BLaER1 (cell line): ENCODE results near the gene CCDC159.
"Not testable (repeated sequence)": the region's sequence is repeated elsewhere in the genome, so short reads cannot be mapped to it uniquely, and the experiment has no call there.

Source experiments
- H3K27ac ChIP-seq: shearing (Covaris generic); formaldehyde crosslinking; 2 replicates; pipeline ENCODE4 v1.8.1; 2022
- H3K27me3 ChIP-seq: shearing (Covaris generic); formaldehyde crosslinking; 2 replicates; pipeline ENCODE4 v1.8.1; 2022
- H3K36me3 ChIP-seq: shearing (Covaris generic); formaldehyde crosslinking; 2 replicates; pipeline ENCODE4 v1.8.1; 2022
- H3K4me1 ChIP-seq: shearing (Covaris generic); formaldehyde crosslinking; 2 replicates; pipeline ENCODE4 v1.8.1; 2022
- H3K4me2 ChIP-seq: shearing (Covaris generic); formaldehyde crosslinking; 2 replicates; pipeline ENCODE4 v1.8.1; 2022
- H3K4me3 ChIP-seq: shearing (Covaris generic); formaldehyde crosslinking; 2 replicates; pipeline ENCODE4 v1.8.1; 2022
- H3K9ac ChIP-seq: shearing (Covaris generic); formaldehyde crosslinking; 2 replicates; pipeline ENCODE4 v1.8.1; 2022
- H3K9me3 ChIP-seq: shearing (Covaris generic); formaldehyde crosslinking; 2 replicates; pipeline ENCODE4 v1.8.1; 2022
- H4K20me1 ChIP-seq: shearing (Covaris generic); formaldehyde crosslinking; 2 replicates; pipeline ENCODE4 v1.8.1; 2022
- Cebpa-rat ChIP-seq: shearing (Covaris generic); IDR thresholded peaks from 2 replicates; pipeline ENCODE4 v1.8.1; 2022

CCDC159 gene

DNA sequence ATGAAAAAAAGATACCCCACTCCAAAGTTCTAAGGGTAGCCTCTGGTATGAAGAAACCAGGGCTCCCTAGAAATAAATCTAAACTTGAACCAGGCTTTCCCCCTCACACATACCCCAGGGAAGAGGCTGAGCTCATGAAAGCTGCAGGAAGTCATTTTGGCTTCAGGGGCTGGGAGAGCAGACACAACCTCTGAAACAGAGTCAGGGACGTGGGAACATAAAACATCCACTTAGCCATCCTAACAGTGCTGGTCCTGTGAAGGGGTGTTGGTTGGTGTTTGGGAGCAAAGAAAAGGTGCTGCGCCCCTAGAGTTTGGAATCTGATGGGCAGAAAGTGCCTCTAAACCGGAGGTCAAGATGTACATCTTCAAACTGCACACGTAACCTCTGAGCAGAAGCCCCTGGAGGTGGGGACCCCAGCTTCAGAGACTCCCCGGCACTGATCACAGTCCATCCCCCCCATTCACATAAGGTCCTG lies 22.7 kb upstream of the CCDC159 start:
- Histone ChIP-seq H4K20me1 (no peaks in the 10 kb centered on the region), H3K9ac (peak overlapping the region; percentile 73), H3K27ac (peak overlapping the region; percentile 92), H3K4me1 (peaks cover 75% of the 10 kb centered on the region), H3K9me3 (no peaks in the 10 kb centered on the region), H3K27me3 (no peaks in the 10 kb centered on the region), H3K36me3 (peaks cover 31% of the 10 kb centered on the region), H3K4me2 (peak overlapping the region; percentile 94), H3K4me3 (peak overlapping the region; percentile 45; the same call in 1 of the 2 replicates)
- TF ChIP-seq Cebpa-rat, result no peak

DNA sequence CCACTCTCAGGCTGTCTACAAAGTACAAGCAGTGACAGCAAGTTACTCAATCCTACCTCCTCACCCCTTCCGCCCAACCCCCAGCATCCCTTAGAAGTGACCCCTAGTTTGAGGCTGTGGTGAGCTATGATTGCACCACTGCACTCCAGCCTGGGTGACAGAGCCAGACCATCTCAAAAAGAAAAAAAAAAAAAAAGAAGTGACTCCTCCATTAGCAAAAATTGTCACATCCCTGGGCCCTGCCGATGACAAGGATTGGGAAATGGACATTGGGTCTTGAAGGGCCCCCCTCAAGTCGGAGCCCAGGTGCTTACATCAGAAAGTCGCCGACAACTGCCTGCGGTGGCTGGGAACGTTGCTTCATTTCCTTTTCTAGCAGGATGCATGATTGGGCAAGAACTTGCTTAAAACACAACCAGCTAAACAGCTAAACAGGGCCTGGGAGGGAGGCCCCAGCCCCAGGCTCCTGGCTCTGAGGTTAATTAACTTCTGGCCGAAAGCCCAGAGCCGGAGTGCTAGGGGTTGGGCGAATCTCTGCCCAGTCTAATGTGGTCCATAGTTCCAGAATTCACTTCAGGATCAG lies 22.1 kb upstream of the CCDC159 start:
- Histone ChIP-seq H3K4me3 (peak overlapping the region; percentile 45; the same call in 1 of the 2 replicates), H3K4me2 (peak overlapping the region; percentile 94), H3K9ac (peak overlapping the region; percentile 73), H4K20me1 (no peaks in the 10 kb centered on the region), H3K27me3 (no peaks in the 10 kb centered on the region), H3K4me1 (peaks cover 70% of the 10 kb centered on the region), H3K27ac (peak overlapping the region; percentile 92), H3K9me3 (no peaks in the 10 kb centered on the region), H3K36me3 (peaks cover 33% of the 10 kb centered on the region)
- TF ChIP-seq Cebpa-rat, result peak; percentile 100

DNA sequence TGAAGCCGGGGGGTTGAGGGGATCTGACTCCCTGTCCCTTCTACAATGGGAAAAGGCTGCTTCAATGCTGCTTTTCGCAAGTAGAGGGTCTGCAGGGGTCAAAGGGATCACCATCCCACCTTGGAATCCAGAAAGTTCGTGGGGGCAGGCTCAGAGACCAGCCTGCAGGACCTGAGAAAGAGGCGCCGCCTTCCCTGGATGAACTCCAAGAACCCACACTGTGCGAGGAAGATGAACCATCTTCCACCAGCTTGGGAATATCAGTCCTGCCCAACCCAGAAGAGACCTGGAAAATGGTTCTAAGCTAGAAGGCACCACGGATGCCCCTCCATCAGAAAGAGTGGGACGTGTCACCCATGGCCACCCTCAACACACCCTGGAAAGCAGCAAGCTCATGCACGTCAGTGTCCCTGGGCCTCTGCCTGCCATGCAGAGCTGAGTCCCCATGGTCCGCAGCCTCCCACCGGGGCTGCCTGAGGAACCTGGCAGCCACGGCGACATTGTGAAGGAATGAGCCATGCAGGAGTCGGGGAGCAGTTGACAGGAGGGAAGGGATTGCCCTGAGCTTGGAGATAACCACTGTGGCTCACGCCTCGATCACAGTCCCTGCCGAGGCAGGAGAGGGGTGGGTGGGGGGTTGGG lies 21.4 kb upstream of the CCDC159 start:
- peaks cover 63% of the 10 kb centered on the region for H3K4me1 ChIP-seq
- peak overlapping the region; percentile 73 for H3K9ac ChIP-seq
- H3K27ac ChIP-seq, result peak overlapping the region; percentile 92
- H3K4me2 ChIP-seq, result peak overlapping the region; percentile 94
- no peaks in the 10 kb centered on the region for H3K9me3 ChIP-seq
- TF ChIP-seq Cebpa-rat, result no peak
- peaks cover 33% of the 10 kb centered on the region for H3K36me3 ChIP-seq
- H3K27me3 ChIP-seq, result no peaks in the 10 kb centered on the region
- H3K4me3 ChIP-seq, result peak overlapping the region; percentile 45; the same call in 1 of the 2 replicates
- H4K20me1 ChIP-seq, result no peaks in the 10 kb centered on the region

DNA sequence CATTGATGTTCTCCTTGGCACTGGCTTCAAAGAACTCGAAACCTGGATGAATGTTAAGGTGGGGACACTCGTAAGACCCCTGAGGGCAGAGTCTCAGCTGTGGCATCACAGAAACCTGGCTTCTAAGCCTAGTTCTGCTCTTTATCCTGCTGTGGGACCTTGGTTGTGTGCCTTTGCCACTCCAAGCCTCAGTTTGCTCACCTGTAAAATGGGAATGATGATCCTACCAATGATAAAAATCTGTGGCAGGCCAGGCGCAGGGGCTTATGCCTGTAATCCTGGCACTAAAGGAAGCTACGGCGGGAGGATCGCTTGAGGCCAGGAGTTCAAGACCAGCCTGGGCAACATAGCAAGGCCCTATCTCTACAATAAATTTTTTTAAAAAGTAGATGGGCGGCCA lies 20.8 kb upstream of the CCDC159 start:
- H3K4me1 ChIP-seq, result peaks cover 57% of the 10 kb centered on the region
- no peaks in the 10 kb centered on the region for H3K27me3 ChIP-seq
- no peak overlapping the region for H3K4me3 ChIP-seq
- no peak overlapping the region for H3K9ac ChIP-seq
- H4K20me1 ChIP-seq, result no peaks in the 10 kb centered on the region
- no peak for TF ChIP-seq Cebpa-rat
- 0 out of 2 replicates have a peak overlapping the region, but pooled peaks have one; percentile 35 for H3K27ac ChIP-seq
- peaks cover 33% of the 10 kb centered on the region for H3K36me3 ChIP-seq
- peak overlapping the region; percentile 94; the same call in 1 of the 2 replicates for H3K4me2 ChIP-seq
- H3K9me3 ChIP-seq, result no peaks in the 10 kb centered on the region

DNA sequence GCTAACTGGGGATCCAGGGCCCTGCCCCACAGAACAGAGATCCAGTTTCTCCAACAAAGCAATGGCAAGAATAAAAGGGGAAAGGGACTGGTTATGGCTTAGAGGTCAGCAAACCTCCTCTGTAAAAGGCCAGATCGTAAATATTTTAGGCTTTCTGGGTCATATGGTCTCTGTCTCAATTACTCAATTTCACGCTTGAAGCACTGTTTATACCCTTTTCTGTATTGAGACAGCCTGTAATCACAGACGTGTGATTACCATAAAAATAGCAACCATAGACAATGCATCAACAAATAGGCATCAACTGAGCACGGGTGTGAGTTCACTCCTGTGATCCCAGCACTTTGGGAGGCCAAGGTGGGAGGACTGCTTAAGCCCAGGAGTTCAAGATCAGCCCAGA lies 16.2 kb upstream of the CCDC159 start:
- H3K27ac ChIP-seq, result no peak overlapping the region
- no peak overlapping the region for H3K9ac ChIP-seq
- H3K9me3 ChIP-seq, result peaks cover 2% of the 10 kb centered on the region; the same call in 1 of the 2 replicates
- H3K27me3 ChIP-seq, result no peaks in the 10 kb centered on the region
- H3K4me1 ChIP-seq, result peaks cover 11% of the 10 kb centered on the region
- no peak overlapping the region for H3K4me3 ChIP-seq
- H3K36me3 ChIP-seq, result peaks cover 62% of the 10 kb centered on the region
- H4K20me1 ChIP-seq, result no peaks in the 10 kb centered on the region
- TF ChIP-seq Cebpa-rat, result no peak
- H3K4me2 ChIP-seq, result no peak overlapping the region

DNA sequence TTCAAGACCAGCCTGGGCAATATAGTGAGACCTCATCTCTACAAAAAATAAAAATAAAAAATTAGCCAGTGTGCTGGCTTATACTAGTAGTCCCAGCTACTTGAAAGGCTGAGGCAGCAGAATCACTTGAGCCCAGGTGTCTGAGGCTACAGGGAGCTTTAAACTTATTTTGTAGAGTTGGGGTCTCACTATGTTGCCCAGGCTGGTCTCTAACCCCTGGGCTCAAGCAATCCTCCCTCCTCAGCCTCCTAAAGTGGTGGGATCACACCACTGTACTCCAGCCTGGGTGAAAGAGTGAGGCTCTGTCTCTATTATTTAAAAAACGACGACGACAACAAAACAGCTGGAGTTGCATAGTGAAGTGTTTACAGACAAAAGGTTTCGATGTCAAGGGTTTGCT lies 14.8 kb upstream of the CCDC159 start:
- H3K36me3 ChIP-seq, result peaks cover 67% of the 10 kb centered on the region
- no peak for TF ChIP-seq Cebpa-rat
- H4K20me1 ChIP-seq, result no peaks in the 10 kb centered on the region
- H3K9me3 ChIP-seq, result peaks cover 4% of the 10 kb centered on the region; the same call in 1 of the 2 replicates
- H3K4me1 ChIP-seq, result 0 out of 2 replicates have a peak, but pooled peaks cover under 1% of the 10 kb centered on the region
- no peaks in the 10 kb centered on the region for H3K27me3 ChIP-seq
- H3K27ac ChIP-seq, result no peak overlapping the region
- no peak overlapping the region for H3K9ac ChIP-seq
- H3K4me2 ChIP-seq, result no peak overlapping the region
- H3K4me3 ChIP-seq, result no peak overlapping the region

DNA sequence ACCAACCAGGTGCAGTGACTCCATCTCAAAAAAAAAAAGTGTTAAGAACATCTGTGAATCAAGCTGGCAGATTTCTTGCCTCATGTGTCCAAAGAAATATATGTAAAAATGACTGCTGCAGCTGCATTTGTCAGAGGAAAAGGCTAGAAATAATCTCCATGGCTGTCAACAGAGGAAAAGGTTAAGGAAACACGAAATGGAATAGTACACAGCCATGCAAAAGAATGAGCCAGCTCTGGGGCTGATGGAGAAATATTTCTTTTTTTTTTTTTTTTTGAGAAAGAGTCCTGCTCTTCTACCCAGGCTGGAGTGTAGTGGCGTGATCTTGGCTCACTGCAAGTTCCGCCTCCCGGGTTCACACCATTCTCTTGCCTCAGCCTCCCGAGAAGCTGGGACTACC lies 13.5 kb upstream of the CCDC159 start:
- Histone ChIP-seq H3K36me3 (peaks cover 59% of the 10 kb centered on the region), H3K27ac (no peak overlapping the region), H3K4me3 (no peak overlapping the region), H3K9me3 (peaks cover 4% of the 10 kb centered on the region; the same call in 1 of the 2 replicates), H4K20me1 (no peaks in the 10 kb centered on the region), H3K4me1 (peaks cover 11% of the 10 kb centered on the region), H3K9ac (no peak overlapping the region), H3K4me2 (no peak overlapping the region), H3K27me3 (no peaks in the 10 kb centered on the region)
- TF ChIP-seq Cebpa-rat, result no peak

DNA sequence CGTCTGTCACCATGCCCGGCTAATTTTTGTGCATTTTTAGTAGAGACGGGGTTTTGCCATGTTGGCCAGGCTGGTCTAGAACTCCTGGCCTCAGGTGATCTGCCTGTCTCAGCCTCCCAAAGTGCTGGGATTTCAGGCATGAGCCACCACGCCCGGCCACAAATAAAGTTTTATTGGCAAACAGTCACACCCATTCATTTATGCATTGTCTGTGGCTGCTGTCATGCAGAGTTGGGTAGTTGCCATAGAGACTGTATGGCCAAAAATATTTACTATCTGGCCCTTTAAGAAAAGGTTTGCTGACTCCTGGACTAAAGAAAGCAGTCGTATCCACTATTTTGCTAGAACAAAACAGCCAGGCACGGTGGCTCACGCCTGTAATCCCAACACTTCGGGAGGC lies 12.5 kb upstream of the CCDC159 start:
- H3K27ac ChIP-seq, H3K4me2 ChIP-seq: not testable (repeated sequence)

DNA sequence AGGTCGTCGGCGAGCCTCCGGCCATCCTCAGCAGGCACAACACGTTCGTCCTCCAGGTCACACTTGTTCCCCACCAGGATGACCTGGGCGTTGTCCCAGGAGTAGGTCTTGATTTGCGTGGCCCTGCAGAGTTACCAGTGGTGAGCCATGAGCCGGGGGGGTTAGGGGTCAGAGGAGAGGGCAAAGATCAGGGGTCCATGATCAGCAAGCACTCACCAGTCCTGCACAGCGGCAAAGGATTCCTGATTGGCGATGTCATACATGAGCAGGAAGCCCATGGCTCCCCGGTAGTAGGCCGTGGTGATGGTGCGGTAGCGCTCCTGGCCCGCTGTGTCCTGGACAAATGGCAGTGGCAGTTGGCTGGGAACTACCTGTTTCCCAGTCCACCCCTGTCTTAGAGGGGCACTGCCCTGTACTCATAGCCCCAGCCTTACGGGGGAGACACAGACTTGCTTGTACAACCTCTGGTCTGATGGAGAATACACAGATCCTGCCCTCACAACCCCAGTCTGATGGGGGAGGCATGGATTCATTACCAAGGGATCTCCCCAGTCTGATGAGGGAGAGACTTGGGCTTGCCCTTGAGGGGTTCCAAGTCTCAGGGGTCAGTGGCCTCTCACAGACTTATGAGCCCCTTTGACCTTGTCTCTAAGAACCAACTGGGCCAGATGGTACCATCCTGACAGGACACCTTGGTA lies 10.7 kb upstream of the CCDC159 start:
- Histone ChIP-seq H3K4me1 (peaks cover 34% of the 10 kb centered on the region), H3K27me3 (no peaks in the 10 kb centered on the region), H3K9ac (no peak overlapping the region), H3K4me3 (no peak overlapping the region), H3K36me3 (peaks cover 48% of the 10 kb centered on the region), H3K27ac (no peak overlapping the region), H4K20me1 (peaks cover 6% of the 10 kb centered on the region; the same call in 1 of the 2 replicates), H3K9me3 (peaks cover 4% of the 10 kb centered on the region; the same call in 1 of the 2 replicates), H3K4me2 (no peak overlapping the region)
- no peak for TF ChIP-seq Cebpa-rat

More for the DNA sequence above, 12.5 kb upstream of the CCDC159 start:
- H3K9me3 ChIP-seq, H3K4me3 ChIP-seq, H3K27me3 ChIP-seq, H4K20me1 ChIP-seq, H3K9ac ChIP-seq: not testable (repeated sequence)
- peaks cover 22% of the 10 kb centered on the region for H3K4me1 ChIP-seq
- peaks cover 50% of the 10 kb centered on the region for H3K36me3 ChIP-seq

DNA sequence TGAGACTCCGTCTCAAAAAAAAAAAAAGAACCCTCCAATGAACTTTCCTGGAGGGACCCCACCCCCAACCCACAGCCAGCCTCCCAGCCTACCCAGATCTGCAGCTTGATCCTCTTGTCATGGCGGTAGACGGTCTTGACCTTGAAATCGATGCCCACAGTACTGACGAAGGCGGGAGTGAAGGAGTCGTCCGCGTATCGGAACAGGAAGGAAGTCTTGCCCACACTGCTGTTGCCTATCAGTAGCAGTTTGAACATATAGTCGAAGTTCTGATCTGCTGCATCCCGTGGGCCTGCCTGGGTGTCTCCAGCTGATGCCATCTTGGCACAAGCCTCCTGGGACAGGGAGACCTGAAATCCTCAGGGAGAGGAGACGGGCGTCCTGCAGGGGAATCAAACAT lies 9.2 kb upstream of the CCDC159 start:
- Histone ChIP-seq H3K36me3 (peaks cover 56% of the 10 kb centered on the region), H3K4me1 (peaks cover 34% of the 10 kb centered on the region), H3K27me3 (no peaks in the 10 kb centered on the region), H4K20me1 (peaks cover 6% of the 10 kb centered on the region; the same call in 1 of the 2 replicates), H3K4me3 (no peak overlapping the region), H3K4me2 (peak overlapping the region; percentile 95), H3K9ac (no peak overlapping the region), H3K9me3 (peaks cover 4% of the 10 kb centered on the region; the same call in 1 of the 2 replicates), H3K27ac (no peak overlapping the region)
- TF ChIP-seq Cebpa-rat, result no peak
